Right lobe of liver (tissue), 4 donors: ENCODE data around the gene PROB1.

Source experiments
- CTCF ChIP-seq, 4 donors: fragments of 200-600 bp in 3 of 4; fragments of 450-650 bp in 1 of 4; IDR thresholded peaks; one replicate each; pipeline versions ENCODE4 v1.5.1 to v1.8.0; 2016 to 2022; ENCODE audit warnings: antibody characterized with exemption in 4 of 4, mild to moderate bottlenecking in 2 of 4
- POLR2A ChIP-seq: fragments of 450-650 bp; IDR thresholded peaks from one replicate; pipeline ENCODE4 v1.6.1; 2017; ENCODE audit warnings: antibody characterized with exemption, mild to moderate bottlenecking
- donor health status: DM: no; HTN: no; CAD: no.
- donor health status: DM: no; HTN: no; CAD: no.
- donor health status: DM: no; HTN: yes; CAD: no.

- TF ChIP-seq CTCF (IDR thresholded peaks at IDR 0.05) (no peak), POLR2A (no peak)
These were observed 19.1 kb upstream of the PROB1 start for GRCh38 chr5:139413963-139414362.
